Activated T-helper 2 cell treated with anti-CD3 and anti-CD28 coated beads, Interferon-gamma antibody, Interleukin-2, Interleukin-4, amounts not matched to agents 10 μg/mL and 5 μg/mL and 100 μg/mL, durations not matched to agents 14 hours and 24 hours and 36 hours (primary cell): ENCODE results near the gene ARHGEF4. TPM values are rescaled to one million over a fixed set of nuclear protein-coding genes. Genes with fewer than 3 reads are reported as not detected.
A peak's percentile ranks its signal among the peaks of the same experiment; 100 is the strongest.

Source experiments
- DNase-seq: peaks from one replicate; pipeline ENCODE4 v3.0.0; 2021; ENCODE audit warnings: low spot score
- H3K27ac Mint-ChIP-seq: one replicate; pipeline ENCODE4 v1.8.0; 2021; ENCODE audit warnings: mixed read lengths
- H3K27me3 Mint-ChIP-seq: one replicate; pipeline ENCODE4 v1.8.0; 2021; ENCODE audit warnings: low read depth, mixed read lengths
- H3K36me3 Mint-ChIP-seq: one replicate; pipeline ENCODE4 v1.8.0; 2021; ENCODE audit warnings: low read depth, mixed read lengths
- H3K4me1 Mint-ChIP-seq: one replicate; pipeline ENCODE4 v1.8.0; 2021; ENCODE audit warnings: low read depth, mixed read lengths
- H3K4me3 Mint-ChIP-seq: one replicate; pipeline ENCODE4 v1.8.0; 2021; ENCODE audit warnings: low read depth, mild to moderate bottlenecking, moderate library complexity, mixed read lengths
- H3K9me3 Mint-ChIP-seq: one replicate; pipeline ENCODE4 v1.8.0; 2021; ENCODE audit warnings: mixed read lengths
- intact Hi-C: fragments of 100-400 bp; cut with micrococcal nuclease; formaldehyde crosslinking; loops from one replicate; pipeline ENCODE4 v1.15.1; 2023
- total RNA-seq: library from RNA; stranded (reverse); gene quantifications from 2 replicates; pipeline ENCODE4 v1.2.3, GENCODE V29; 2022

Gene ARHGEF4
- total RNA-seq: 0.11 and 0.30 TPM in 2 replicates

GRCh38 chr2:130836501-130837174 lies at the start of gene ARHGEF4:
TSS of gene ARHGEF4 (plus strand) at chr2:130836914. CDS start at chr2:130836954, 40 bp downstream.
- intact Hi-C loops: no loop called here
- Mint-ChIP-seq H3K4me1 (no peaks in the 10 kb centered on the region), H3K36me3 (no peaks in the 10 kb centered on the region), H3K9me3 (no peaks in the 10 kb centered on the region), H3K27me3 (peaks cover 46% of the 10 kb centered on the region), H3K4me3 (no peak within 1 kb of the TSS), H3K27ac (no peak within 1 kb of the TSS)
- DNase-seq: no peak

- H3K4me1 Mint-ChIP-seq: no peaks in the 10 kb centered on the region
- H3K36me3 Mint-ChIP-seq: no peaks in the 10 kb centered on the region
- no peaks in the 10 kb centered on the region for H3K27me3 Mint-ChIP-seq
- no peak overlapping the region for H3K4me3 Mint-ChIP-seq
- H3K27ac Mint-ChIP-seq: no peak overlapping the region
- no peak for DNase-seq
- no peaks in the 10 kb centered on the region for H3K9me3 Mint-ChIP-seq
- intact Hi-C loops: no loop called here
These were observed 48.9 kb upstream of the ARHGEF4 start for GRCh38 chr2:130787841-130788240.

- H3K27me3 Mint-ChIP-seq: peaks cover 7% of the 10 kb centered on the region
- no peak overlapping the region for H3K4me3 Mint-ChIP-seq
- no peaks in the 10 kb centered on the region for H3K4me1 Mint-ChIP-seq
- intact Hi-C loops: no loop called here
- DNase-seq: no peak
- no peak overlapping the region for H3K27ac Mint-ChIP-seq
- H3K9me3 Mint-ChIP-seq: no peaks in the 10 kb centered on the region
- H3K36me3 Mint-ChIP-seq: no peaks in the 10 kb centered on the region
These were observed 46.4 kb upstream of the ARHGEF4 start for GRCh38 chr2:130790312-130790711.

GRCh38 chr2:130790804-130791616 lies 45.7 kb upstream of the ARHGEF4 start:
- Mint-ChIP-seq H3K4me1 (no peaks in the 10 kb centered on the region), H3K4me3 (no peak overlapping the region), H3K9me3 (no peaks in the 10 kb centered on the region), H3K27ac (no peak overlapping the region), H3K27me3 (peaks cover 7% of the 10 kb centered on the region), H3K36me3 (no peaks in the 10 kb centered on the region)
- no peak for DNase-seq
- intact Hi-C loops: no loop called here

- intact Hi-C loops: no loop called here
- H3K27ac Mint-ChIP-seq: no peak overlapping the region
- no peak for DNase-seq
- H3K9me3 Mint-ChIP-seq: no peaks in the 10 kb centered on the region
- H3K4me3 Mint-ChIP-seq: no peak overlapping the region
- H3K27me3 Mint-ChIP-seq: peaks cover 7% of the 10 kb centered on the region
- H3K36me3 Mint-ChIP-seq: no peaks in the 10 kb centered on the region
- no peaks in the 10 kb centered on the region for H3K4me1 Mint-ChIP-seq
These were observed 45.1 kb upstream of the ARHGEF4 start for GRCh38 chr2:130791617-130791939.

- H3K27me3 Mint-ChIP-seq: peaks cover 13% of the 10 kb centered on the region
- DNase-seq: no peak
- H3K27ac Mint-ChIP-seq: no peak overlapping the region
- no peak overlapping the region for H3K4me3 Mint-ChIP-seq
- H3K36me3 Mint-ChIP-seq: no peaks in the 10 kb centered on the region
- no peaks in the 10 kb centered on the region for H3K4me1 Mint-ChIP-seq
- intact Hi-C loops: loop anchor here (5.0 kb wide), 1 partner anchor 68 kb away; the partner anchor contains the start of gene GPR148
- no peaks in the 10 kb centered on the region for H3K9me3 Mint-ChIP-seq
These were observed 41.3 kb upstream of the ARHGEF4 start for GRCh38 chr2:130795431-130795830.

- no peak overlapping the region for H3K27ac Mint-ChIP-seq
- no peaks in the 10 kb centered on the region for H3K4me1 Mint-ChIP-seq
- H3K9me3 Mint-ChIP-seq: no peaks in the 10 kb centered on the region
- DNase-seq: no peak
- H3K4me3 Mint-ChIP-seq: no peak overlapping the region
- peaks cover 13% of the 10 kb centered on the region for H3K27me3 Mint-ChIP-seq
- intact Hi-C loops: loop anchor here (5.0 kb wide), 1 partner anchor 69 kb away; the partner anchor contains the start of gene GPR148
- no peaks in the 10 kb centered on the region for H3K36me3 Mint-ChIP-seq
These were observed 40.4 kb upstream of the ARHGEF4 start for GRCh38 chr2:130796290-130796689.

- H3K4me1 Mint-ChIP-seq: no peaks in the 10 kb centered on the region
- no peak overlapping the region for H3K27ac Mint-ChIP-seq
- intact Hi-C loops: loop anchor here (1.0 to 5.0 kb wide), 4 partner anchors 27 to 123 kb away; partner anchors contain the start of gene GPR148
These were observed 39.0 kb upstream of the ARHGEF4 start for GRCh38 chr2:130797493-130798435.

GRCh38 chr2:130798472-130799218 lies 38.1 kb upstream of the ARHGEF4 start:
- H3K4me3 Mint-ChIP-seq: peak overlapping the region; percentile 58
- DNase-seq: no peak
- H3K27ac Mint-ChIP-seq: no peak overlapping the region
- no peaks in the 10 kb centered on the region for H3K36me3 Mint-ChIP-seq
- H3K27me3 Mint-ChIP-seq: peaks cover 7% of the 10 kb centered on the region
- no peaks in the 10 kb centered on the region for H3K4me1 Mint-ChIP-seq
- H3K9me3 Mint-ChIP-seq: no peaks in the 10 kb centered on the region
- intact Hi-C loops: loop anchor here (1.0 to 5.0 kb wide), 2 partner anchors 26 to 71 kb away; partner anchors contain the start of gene GPR148

More at GRCh38 chr2:130797493-130798435, 39.0 kb upstream of the ARHGEF4 start:
- Mint-ChIP-seq H3K27me3 (peaks cover 13% of the 10 kb centered on the region), H3K4me3 (peak overlapping the region; percentile 58), H3K36me3 (no peaks in the 10 kb centered on the region), H3K9me3 (no peaks in the 10 kb centered on the region)
- peak; percentile 86 for DNase-seq

GRCh38 chr2:130799295-130799694 lies 37.4 kb upstream of the ARHGEF4 start:
- Mint-ChIP-seq H3K9me3 (no peaks in the 10 kb centered on the region), H3K27me3 (peaks cover 5% of the 10 kb centered on the region), H3K36me3 (no peaks in the 10 kb centered on the region), H3K4me1 (no peaks in the 10 kb centered on the region), H3K27ac (no peak overlapping the region), H3K4me3 (no peak overlapping the region)
- DNase-seq: no peak
- intact Hi-C loops: loop anchor here (5.0 kb wide), 1 partner anchor 72 kb away; the partner anchor contains the start of gene GPR148

- intact Hi-C loops: no loop called here
These were observed 31.1 kb upstream of the ARHGEF4 start for GRCh38 chr2:130805613-130806012.

GRCh38 chr2:130806370-130806769 lies 30.3 kb upstream of the ARHGEF4 start:
- H3K36me3 Mint-ChIP-seq: no peaks in the 10 kb centered on the region
- DNase-seq: no peak
- peaks cover 3% of the 10 kb centered on the region for H3K4me1 Mint-ChIP-seq
- no peak overlapping the region for H3K27ac Mint-ChIP-seq
- no peak overlapping the region for H3K4me3 Mint-ChIP-seq
- intact Hi-C loops: no loop called here
- H3K9me3 Mint-ChIP-seq: no peaks in the 10 kb centered on the region
- H3K27me3 Mint-ChIP-seq: peaks cover 24% of the 10 kb centered on the region

More at GRCh38 chr2:130805613-130806012, 31.1 kb upstream of the ARHGEF4 start:
- H3K9me3 Mint-ChIP-seq: no peaks in the 10 kb centered on the region
- H3K27me3 Mint-ChIP-seq: peaks cover 17% of the 10 kb centered on the region
- H3K4me1 Mint-ChIP-seq: peaks cover 3% of the 10 kb centered on the region
- H3K4me3 Mint-ChIP-seq: no peak overlapping the region
- DNase-seq: no peak
- H3K36me3 Mint-ChIP-seq: no peaks in the 10 kb centered on the region
- H3K27ac Mint-ChIP-seq: no peak overlapping the region
